Tibial artery (tissue), 4 donors: Measurements from ENCODE around the gene TMIE.
"Not testable (repeated sequence)": the region's sequence is repeated elsewhere in the genome, so short reads cannot be mapped to it uniquely, and the experiment has no call there.

Experiments used
- DNase-seq, 2 donors: peaks; one replicate each; pipeline ENCODE4 v3.0.0-alpha.2; 2019
- H3K27ac ChIP-seq, 2 donors: fragments of 200-600 bp; sonication (generic) in 1 of 2; 1 replicate in 1 of 2; 2 replicates in 1 of 2; pipeline ENCODE4 v1.5.1; 2018 to 2019; ENCODE audit warnings: mild to moderate bottlenecking in 1 of 2
- H3K27me3 ChIP-seq, 2 donors: fragments of 200-600 bp; sonication (generic) in 1 of 2; one replicate each; pipeline versions ENCODE4 v1.5.1 to v1.6.0; 2016 to 2019
- H3K36me3 ChIP-seq, 3 donors: fragments of 200-600 bp; sonication (generic) in 2 of 3; one replicate each; pipeline ENCODE4 v1.5.1; 2016 to 2019; ENCODE audit warnings: mild to moderate bottlenecking in 2 of 3
- H3K4me1 ChIP-seq, 4 donors: fragments of 200-600 bp; sonication (generic) in 2 of 4; 1 replicate in 3 of 4; 2 replicates in 1 of 4; pipeline ENCODE4 v1.5.1; 2016 to 2019
- H3K4me3 ChIP-seq, 2 donors: fragments of 200-600 bp; sonication (generic) in 1 of 2; 1 replicate in 1 of 2; 2 replicates in 1 of 2; pipeline ENCODE4 v1.5.1; 2018 to 2019; ENCODE audit warnings: mild to moderate bottlenecking in 2 of 2
- H3K9me3 ChIP-seq, 3 donors: fragments of 200-600 bp; sonication (generic) in 1 of 3; one replicate each; pipeline ENCODE4 v1.5.1; 2016 to 2019
- intact Hi-C: fragments of 100-400 bp; cut with DNase I; formaldehyde crosslinking; loops from one replicate; pipeline ENCODE4 v1.15.0; 2023; ENCODE audit warnings: low total_unique reads
- TF ChIP-seq, protein P1 (sequence below), 2 experiments: fragments of 200-600 bp in 1 of 2; fragments of 450-650 bp in 1 of 2; IDR thresholded peaks; one replicate each; pipeline ENCODE4 v1.5.1; 2017 to 2019; ENCODE audit warnings: antibody characterized with exemption in 2 of 2, mild to moderate bottlenecking in 1 of 2, moderate library complexity in 1 of 2

TMIE gene

DNA sequence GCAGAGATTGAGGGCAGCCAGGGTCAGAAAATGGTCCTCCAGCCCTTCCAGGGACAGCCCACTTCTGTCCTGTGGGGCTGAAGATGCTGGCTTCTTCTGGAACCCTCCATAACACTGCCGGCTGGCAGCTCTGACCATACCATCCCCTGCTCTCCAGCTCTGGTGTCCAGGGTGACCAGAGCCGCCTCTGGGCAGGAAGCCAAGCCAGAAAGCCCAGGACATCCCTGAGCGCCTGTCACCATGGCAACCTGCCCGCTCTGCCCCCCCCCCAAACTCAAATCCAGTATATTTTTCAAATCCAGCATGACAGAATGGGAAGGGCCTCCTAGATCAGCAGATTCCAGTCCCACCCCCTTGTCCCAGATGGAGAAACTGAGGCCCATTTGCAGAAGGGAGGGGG, 420 bp upstream of the TMIE start:
- H3K36me3 ChIP-seq = no peaks in the 10 kb centered on the region
- TF ChIP-seq, protein P1, sequence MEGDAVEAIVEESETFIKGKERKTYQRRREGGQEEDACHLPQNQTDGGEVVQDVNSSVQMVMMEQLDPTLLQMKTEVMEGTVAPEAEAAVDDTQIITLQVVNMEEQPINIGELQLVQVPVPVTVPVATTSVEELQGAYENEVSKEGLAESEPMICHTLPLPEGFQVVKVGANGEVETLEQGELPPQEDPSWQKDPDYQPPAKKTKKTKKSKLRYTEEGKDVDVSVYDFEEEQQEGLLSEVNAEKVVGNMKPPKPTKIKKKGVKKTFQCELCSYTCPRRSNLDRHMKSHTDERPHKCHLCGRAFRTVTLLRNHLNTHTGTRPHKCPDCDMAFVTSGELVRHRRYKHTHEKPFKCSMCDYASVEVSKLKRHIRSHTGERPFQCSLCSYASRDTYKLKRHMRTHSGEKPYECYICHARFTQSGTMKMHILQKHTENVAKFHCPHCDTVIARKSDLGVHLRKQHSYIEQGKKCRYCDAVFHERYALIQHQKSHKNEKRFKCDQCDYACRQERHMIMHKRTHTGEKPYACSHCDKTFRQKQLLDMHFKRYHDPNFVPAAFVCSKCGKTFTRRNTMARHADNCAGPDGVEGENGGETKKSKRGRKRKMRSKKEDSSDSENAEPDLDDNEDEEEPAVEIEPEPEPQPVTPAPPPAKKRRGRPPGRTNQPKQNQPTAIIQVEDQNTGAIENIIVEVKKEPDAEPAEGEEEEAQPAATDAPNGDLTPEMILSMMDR (IDR thresholded peaks at IDR 0.05) = no peak
- H3K4me1 ChIP-seq = peaks cover 7 to 47% (median 41%) of the 10 kb centered on the region in 4 donors
- peak in 1 of 2 donors; percentile 81 for DNase-seq
- peak overlapping the region; percentile 29 to 44 for H3K27ac ChIP-seq
- intact Hi-C loops = loop anchor here (10.0 kb wide), 2 partner anchors 154 to 294 kb away; no protein-coding TSS in a partner anchor
- no peaks in the 10 kb centered on the region for H3K9me3 ChIP-seq
- no peaks in the 10 kb centered on the region for H3K27me3 ChIP-seq
- H3K4me3 ChIP-seq = peak overlapping the region; percentile 47 to 57

DNA sequence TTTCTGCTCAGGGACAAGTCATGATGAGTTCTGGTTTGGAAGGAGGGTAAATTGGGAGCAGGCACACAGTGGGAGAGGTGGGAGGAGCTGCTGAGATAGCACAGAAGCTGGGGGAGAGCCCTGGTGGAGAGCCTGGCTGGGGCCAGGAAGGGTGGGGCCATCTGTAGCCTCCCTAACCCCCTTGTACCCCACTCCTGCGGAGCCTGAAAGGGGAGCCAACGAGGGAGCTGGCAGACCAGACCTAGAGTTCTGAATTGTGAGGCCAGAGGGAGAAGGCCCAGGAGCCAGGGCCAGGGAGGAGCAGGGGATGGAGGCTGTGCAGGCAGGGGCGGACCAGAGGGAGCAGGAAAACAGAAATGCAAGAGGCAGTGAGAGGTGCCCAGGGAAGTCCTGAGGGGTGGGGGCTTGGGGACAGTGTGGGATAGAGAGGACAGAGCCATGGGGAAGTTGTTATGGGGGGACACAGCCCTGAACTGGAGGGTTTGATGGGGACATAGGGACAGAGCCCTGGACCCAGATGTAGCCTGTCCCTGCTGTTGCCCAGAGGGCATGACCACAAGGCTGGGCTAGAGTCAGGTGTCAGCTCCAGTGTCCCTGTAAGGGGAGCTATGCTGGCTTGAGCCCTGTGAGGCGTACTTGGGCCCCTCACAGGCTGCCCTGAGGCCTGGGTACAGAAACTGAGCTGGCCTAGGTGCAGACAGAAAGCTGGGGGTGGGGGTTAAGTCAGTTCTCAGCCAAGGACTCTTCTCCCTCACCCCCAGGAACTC, 1.2 kb downstream of the TMIE start:
- TF ChIP-seq, protein P1 (IDR thresholded peaks at IDR 0.05) = no peak
- intact Hi-C loops = loop anchor here (10.0 kb wide), 2 partner anchors 152 to 292 kb away; no protein-coding TSS in a partner anchor
- Histone ChIP-seq H3K27me3 (no peaks in the 10 kb centered on the region), H3K9me3 (no peaks in the 10 kb centered on the region), H3K27ac (no peak overlapping the region), H3K36me3 (no peaks in the 10 kb centered on the region), H3K4me1 (peaks cover 0 to 30% (median 24%) of the 10 kb centered on the region in 4 donors), H3K4me3 (no peak overlapping the region)
- DNase-seq = no peak

DNA sequence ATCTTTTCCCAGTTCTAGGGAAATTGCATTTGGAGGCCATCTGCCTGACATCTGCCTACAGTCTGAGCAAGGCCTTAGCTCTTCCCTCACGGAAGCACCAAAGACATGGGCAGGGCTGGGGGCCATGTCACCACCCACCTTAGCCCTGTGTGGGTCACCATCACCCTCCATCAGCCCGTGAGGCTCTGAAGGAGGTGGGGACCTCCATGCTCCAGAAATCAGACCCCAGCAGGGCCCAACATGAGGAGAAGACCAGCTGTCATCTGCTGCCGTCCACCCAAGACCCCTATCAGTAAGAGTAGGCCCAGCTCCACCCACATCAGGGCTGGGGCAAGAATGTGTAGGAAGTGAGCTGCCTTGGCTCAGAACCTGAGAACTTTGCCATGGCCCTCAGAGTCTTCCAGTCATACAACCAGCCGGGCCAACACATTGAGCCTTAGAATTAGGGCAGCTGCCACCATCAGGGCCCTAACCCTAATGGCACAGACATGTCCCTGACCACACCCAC, 1.9 kb downstream of the TMIE start:
- intact Hi-C loops = loop anchor here (10.0 kb wide), 2 partner anchors 152 to 292 kb away; no protein-coding TSS in a partner anchor
- H3K4me3 ChIP-seq = no peak overlapping the region
- H3K4me1 ChIP-seq = peaks cover 0 to 27% (median 23%) of the 10 kb centered on the region in 4 donors
- no peak overlapping the region for H3K27ac ChIP-seq
- TF ChIP-seq, protein P1 (IDR thresholded peaks at IDR 0.05) = no peak
- no peaks in the 10 kb centered on the region for H3K9me3 ChIP-seq
- DNase-seq = no peak
- H3K36me3 ChIP-seq = no peaks in the 10 kb centered on the region
- no peaks in the 10 kb centered on the region for H3K27me3 ChIP-seq

DNA sequence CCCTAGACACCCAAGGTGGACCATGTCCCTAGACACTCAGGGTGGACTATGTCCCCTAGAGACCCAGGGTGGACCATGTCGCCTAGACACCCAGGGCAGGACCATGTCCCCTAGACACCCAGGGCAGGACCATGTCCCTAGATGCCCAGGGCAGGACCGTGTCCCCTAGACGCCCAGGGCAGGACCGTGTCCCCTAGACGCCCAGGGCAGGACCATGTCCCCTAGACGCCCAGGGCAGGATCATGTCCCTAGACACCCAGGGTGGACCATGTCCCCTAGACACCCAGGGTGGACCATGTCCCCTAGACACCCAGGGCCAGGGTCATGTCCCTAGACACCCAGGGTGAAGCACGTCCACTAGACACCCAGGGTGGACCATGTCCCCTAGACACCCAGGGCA, 3.2 kb downstream of the TMIE start:
- not testable (repeated sequence) for H3K27ac ChIP-seq, H3K4me3 ChIP-seq, H3K9me3 ChIP-seq, H3K27me3 ChIP-seq, H3K36me3 ChIP-seq
- intact Hi-C loops = loop anchor here (2.0 to 10.0 kb wide), 3 partner anchors 150 to 290 kb away; no protein-coding TSS in a partner anchor
- peaks cover 0 to 26% (median 23%) of the 10 kb centered on the region in 4 donors for H3K4me1 ChIP-seq
- DNase-seq = peak in 1 of 2 donors; percentile 3

DNA sequence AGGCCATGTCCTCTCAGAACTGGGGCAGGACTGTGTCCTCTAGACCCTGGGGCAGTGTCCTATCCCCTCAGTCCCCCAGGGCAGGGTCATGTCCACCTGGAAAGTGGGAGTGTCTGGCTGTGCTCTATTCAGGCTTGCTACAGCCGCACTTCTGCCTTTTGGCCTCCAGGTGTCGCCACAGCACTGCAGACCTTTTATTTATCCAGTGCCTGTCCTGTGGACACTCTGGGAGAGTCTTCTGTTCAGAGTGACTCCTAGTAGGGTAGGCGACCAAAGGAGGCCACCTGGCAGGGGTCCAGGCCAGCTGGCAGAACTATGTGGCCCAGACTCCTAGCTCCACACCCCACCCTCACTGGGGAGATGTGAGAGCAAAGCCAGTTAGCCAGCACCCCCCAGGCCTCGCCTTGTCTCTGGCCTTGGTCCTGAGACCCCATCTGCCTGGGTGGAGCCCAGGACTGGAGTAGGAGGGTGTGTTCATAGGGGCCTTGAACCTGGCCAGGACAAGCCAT, 3.9 kb downstream of the TMIE start:
- intact Hi-C loops = loop anchor here (2.0 to 10.0 kb wide), 3 partner anchors 150 to 290 kb away; no protein-coding TSS in a partner anchor
- H3K27me3 ChIP-seq = no peaks in the 10 kb centered on the region
- H3K9me3 ChIP-seq = no peaks in the 10 kb centered on the region
- H3K4me1 ChIP-seq = peaks cover 0 to 19% (median 17%) of the 10 kb centered on the region in 4 donors
- H3K4me3 ChIP-seq = no peak overlapping the region
- peak; percentile 67 to 86 for DNase-seq
- no peaks in the 10 kb centered on the region for H3K36me3 ChIP-seq
- H3K27ac ChIP-seq = no peak overlapping the region
- TF ChIP-seq, protein P1 (IDR thresholded peaks at IDR 0.05) = peak; percentile 95 to 98
